ENCODE results near the gene KCNJ10.

The KCNJ10 gene

GRCh38 chr1:160024195-160024905 lies 45.6 kb downstream of the KCNJ10 start:
- POLR2A ChIA-PET, result interaction anchor here (0.6 kb wide), 1 partner anchor 181 kb away, joined by 3 read pairs; no protein-coding TSS in a partner anchor
- no peak for DNase-seq (ENCODE audit: low read depth, low spot score)
- no peak for TF ChIP-seq CTCF (IDR thresholded peaks at IDR 0.05; ENCODE audit: insufficient read depth, low read length, missing control alignments)
- no peak overlapping the region for H3K4me3 ChIP-seq (ENCODE audit: low read depth, low read length)
- CTCF ChIA-PET, result interaction anchor here (0.7 to 3.2 kb wide), 4 partner anchors 11 to 61 kb away, joined by 3 to 39 read pairs (median 4); no protein-coding TSS in a partner anchor

- DNase-seq (ENCODE audit: low read depth, low spot score), result no peak
- POLR2A ChIA-PET, result no interaction called here
- TF ChIP-seq CTCF (IDR thresholded peaks at IDR 0.05; ENCODE audit: insufficient read depth, low read length, missing control alignments), result no peak
- CTCF ChIA-PET, result interaction anchor here (0.7 to 3.2 kb wide), 6 partner anchors 9 to 86 kb away, joined by 3 to 39 read pairs (median 6); partner anchors contain the start of gene PIGM
- H3K4me3 ChIP-seq (ENCODE audit: low read depth, low read length), result no peak overlapping the region
Observed at GRCh38 chr1:160022330-160023310, 47.3 kb downstream of the KCNJ10 start.

- TF ChIP-seq CTCF (IDR thresholded peaks at IDR 0.05; ENCODE audit: insufficient read depth, low read length, missing control alignments), result no peak
- DNase-seq (ENCODE audit: low read depth, low spot score), result no peak
- ChIA-PET POLR2A (no interaction called here), CTCF (interaction anchor here (2.2 to 8.5 kb wide), 3 partner anchors 10 to 85 kb away, joined by 9 to 152 read pairs (median 11); partner anchors contain the start of gene PIGM)
- H3K4me3 ChIP-seq (ENCODE audit: low read depth, low read length), result no peak overlapping the region
Observed at GRCh38 chr1:160021376-160022074, 48.4 kb downstream of the KCNJ10 start.

GRCh38 chr1:160020196-160020595 lies 49.8 kb downstream of the KCNJ10 start:
- no peak for DNase-seq (ENCODE audit: low read depth, low spot score)
- POLR2A ChIA-PET, result no interaction called here
- CTCF ChIA-PET, result interaction anchor here (0.9 to 23.4 kb wide), 4 partner anchors 10 to 90 kb away, joined by 3 to 1031 read pairs (median 78); partner anchors contain the start of gene TAGLN2
- no peak for TF ChIP-seq CTCF (IDR thresholded peaks at IDR 0.05; ENCODE audit: insufficient read depth, low read length, missing control alignments)
- H3K4me3 ChIP-seq (ENCODE audit: low read depth, low read length), result no peak overlapping the region

GRCh38 chr1:160018900-160019299 lies 51.1 kb downstream of the KCNJ10 start:
- TF ChIP-seq CTCF (IDR thresholded peaks at IDR 0.05; ENCODE audit: insufficient read depth, low read length, missing control alignments), result no peak
- ChIA-PET CTCF (interaction anchor here (0.6 to 23.4 kb wide), 5 partner anchors 12 to 1491 kb away, joined by 3 to 1031 read pairs (median 3); partner anchors contain the start of gene TAGLN2), POLR2A (interaction anchor here (0.6 kb wide), 1 partner anchor 78 kb away, joined by 3 read pairs; no protein-coding TSS in a partner anchor)
- no peak for DNase-seq (ENCODE audit: low read depth, low spot score)
- H3K4me3 ChIP-seq (ENCODE audit: low read depth, low read length), result no peak overlapping the region

All from AG04449 (cell line).